Mammary epithelial cell (primary cell): Measurements from ENCODE around the gene MKRN3.

Experiments
- EZH2 ChIP-seq: IDR thresholded peaks from 2 replicates; pipeline ENCODE4 v1.6.1; 2012; ENCODE audit warnings: low read length, inconsistent platforms, borderline replicate concordance
- TF ChIP-seq, protein P1 (sequence below), 2 donors: IDR thresholded peaks in 1 of 2; conservative IDR thresholded peaks in 1 of 2; 2 replicates each; pipeline ENCODE4 v1.5.1; 2011 to 2012; ENCODE audit warnings: inconsistent platforms in 2 of 2, low read length in 2 of 2, mild to moderate bottlenecking in 2 of 2, control low read depth in 1 of 2, low read depth in 1 of 2; ENCODE audit not compliant: insufficient read depth in 1 of 2; ENCODE audit errors: extremely low read depth in 1 of 2

DNA sequence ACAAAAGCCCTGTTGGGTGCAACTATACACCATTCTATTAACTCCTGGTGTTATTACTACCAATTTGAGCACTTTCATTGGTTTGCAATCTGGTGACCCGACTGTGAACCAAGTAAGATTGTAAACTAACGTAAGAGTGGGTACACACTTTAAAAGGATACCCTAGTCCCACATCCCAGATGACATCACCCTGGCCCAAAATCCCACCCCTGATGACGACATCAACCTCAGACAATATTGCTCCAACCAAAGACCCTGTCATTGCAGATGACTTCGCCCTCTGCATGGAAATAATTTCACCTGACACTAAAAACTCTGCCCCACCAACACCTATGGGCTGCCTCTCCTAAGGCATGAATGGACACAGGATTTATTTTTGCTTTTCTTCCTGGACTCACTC lies 25.6 kb upstream of the MKRN3 start:
- TF ChIP-seq, protein P1, sequence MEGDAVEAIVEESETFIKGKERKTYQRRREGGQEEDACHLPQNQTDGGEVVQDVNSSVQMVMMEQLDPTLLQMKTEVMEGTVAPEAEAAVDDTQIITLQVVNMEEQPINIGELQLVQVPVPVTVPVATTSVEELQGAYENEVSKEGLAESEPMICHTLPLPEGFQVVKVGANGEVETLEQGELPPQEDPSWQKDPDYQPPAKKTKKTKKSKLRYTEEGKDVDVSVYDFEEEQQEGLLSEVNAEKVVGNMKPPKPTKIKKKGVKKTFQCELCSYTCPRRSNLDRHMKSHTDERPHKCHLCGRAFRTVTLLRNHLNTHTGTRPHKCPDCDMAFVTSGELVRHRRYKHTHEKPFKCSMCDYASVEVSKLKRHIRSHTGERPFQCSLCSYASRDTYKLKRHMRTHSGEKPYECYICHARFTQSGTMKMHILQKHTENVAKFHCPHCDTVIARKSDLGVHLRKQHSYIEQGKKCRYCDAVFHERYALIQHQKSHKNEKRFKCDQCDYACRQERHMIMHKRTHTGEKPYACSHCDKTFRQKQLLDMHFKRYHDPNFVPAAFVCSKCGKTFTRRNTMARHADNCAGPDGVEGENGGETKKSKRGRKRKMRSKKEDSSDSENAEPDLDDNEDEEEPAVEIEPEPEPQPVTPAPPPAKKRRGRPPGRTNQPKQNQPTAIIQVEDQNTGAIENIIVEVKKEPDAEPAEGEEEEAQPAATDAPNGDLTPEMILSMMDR (conservative IDR thresholded peaks at IDR 0.05 in 1 of 2, IDR thresholded peaks at IDR 0.05 in 1 of 2; ENCODE audit: extremely low read depth in 1 of 2, insufficient read depth in 1 of 2, low read depth in 1 of 2, low read length in 2 of 2): no peak
- TF ChIP-seq EZH2: no peak
